Brain microvascular endothelial cell (primary cell): ENCODE measurements around the gene HTD2.

Experiments
- DNase-seq: peaks from one replicate; pipeline ENCODE4 v3.0.0-alpha.2; 2020
- H3K27ac ChIP-seq: fragments of 250-450 bp; sonication (Bioruptor Pico); 2 replicates; pipeline ENCODE4 v1.5.1; 2020; ENCODE audit warnings: mild to moderate bottlenecking, moderate library complexity
- H3K27me3 ChIP-seq: fragments of 250-450 bp; sonication (Bioruptor Pico); replicated peaks from 2 replicates; pipeline ENCODE4 v1.5.1; 2020; ENCODE audit warnings: mild to moderate bottlenecking
- H3K36me3 ChIP-seq: fragments of 250-450 bp; sonication (Bioruptor Pico); replicated peaks from 2 replicates; pipeline ENCODE4 v1.5.1; 2020; ENCODE audit warnings: mild to moderate bottlenecking
- H3K4me3 ChIP-seq: 2 replicates; pipeline ENCODE4 v1.5.1; 2011; ENCODE audit warnings: low read depth, mild to moderate bottlenecking, control low read depth, low read length, moderate library complexity
- in situ Hi-C: cut with HindIII; loops from 2 replicates; pipeline ENCODE4 v1.10.0; 2017; ENCODE audit warnings: low sequenced_read_pairs, low pct_ligation_motif_present
- TF ChIP-seq, protein P1 (sequence below): IDR thresholded peaks from 2 replicates; pipeline ENCODE4 v1.5.1; 2011; ENCODE audit warnings: low read depth, mild to moderate bottlenecking, moderate library complexity, low read length, control low read depth, inconsistent platforms; ENCODE audit errors: missing control alignments

The HTD2 gene

DNA sequence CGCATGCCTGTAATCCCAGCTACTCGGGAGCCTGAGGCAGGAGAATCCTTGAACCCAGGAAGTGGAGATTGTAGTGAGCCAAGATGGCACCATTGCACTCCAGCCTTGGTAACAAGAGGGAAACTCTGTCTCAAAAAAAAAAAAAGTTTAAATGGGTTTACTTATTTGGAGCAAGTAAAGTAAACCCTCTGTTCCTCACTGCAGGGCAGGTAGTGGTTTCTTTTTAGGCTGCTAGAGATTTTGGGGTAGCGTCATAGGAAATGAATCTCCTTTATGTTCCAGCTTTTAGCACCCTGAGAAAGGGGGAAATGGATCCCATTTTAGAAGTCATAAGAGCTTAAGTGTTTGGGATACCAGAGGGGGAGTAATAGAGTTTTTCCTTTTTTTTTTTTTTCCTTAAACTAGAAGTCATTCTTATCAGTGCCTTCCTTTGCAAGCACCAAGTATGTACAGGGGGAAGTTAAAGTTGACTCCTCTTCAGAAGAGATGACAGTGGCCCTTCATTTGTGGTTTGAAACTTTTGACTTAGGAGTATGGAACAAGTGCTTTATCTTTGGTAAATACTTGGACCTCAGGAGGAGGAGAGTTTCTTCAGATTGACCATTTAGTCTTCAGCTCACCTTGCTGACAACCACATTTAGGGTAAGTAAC, 34.4 kb downstream of the HTD2 start:
- TF ChIP-seq, protein P1, sequence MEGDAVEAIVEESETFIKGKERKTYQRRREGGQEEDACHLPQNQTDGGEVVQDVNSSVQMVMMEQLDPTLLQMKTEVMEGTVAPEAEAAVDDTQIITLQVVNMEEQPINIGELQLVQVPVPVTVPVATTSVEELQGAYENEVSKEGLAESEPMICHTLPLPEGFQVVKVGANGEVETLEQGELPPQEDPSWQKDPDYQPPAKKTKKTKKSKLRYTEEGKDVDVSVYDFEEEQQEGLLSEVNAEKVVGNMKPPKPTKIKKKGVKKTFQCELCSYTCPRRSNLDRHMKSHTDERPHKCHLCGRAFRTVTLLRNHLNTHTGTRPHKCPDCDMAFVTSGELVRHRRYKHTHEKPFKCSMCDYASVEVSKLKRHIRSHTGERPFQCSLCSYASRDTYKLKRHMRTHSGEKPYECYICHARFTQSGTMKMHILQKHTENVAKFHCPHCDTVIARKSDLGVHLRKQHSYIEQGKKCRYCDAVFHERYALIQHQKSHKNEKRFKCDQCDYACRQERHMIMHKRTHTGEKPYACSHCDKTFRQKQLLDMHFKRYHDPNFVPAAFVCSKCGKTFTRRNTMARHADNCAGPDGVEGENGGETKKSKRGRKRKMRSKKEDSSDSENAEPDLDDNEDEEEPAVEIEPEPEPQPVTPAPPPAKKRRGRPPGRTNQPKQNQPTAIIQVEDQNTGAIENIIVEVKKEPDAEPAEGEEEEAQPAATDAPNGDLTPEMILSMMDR: no peak
- Histone ChIP-seq H3K27me3 (no peaks in the 10 kb centered on the region), H3K4me3 (no peak overlapping the region), H3K36me3 (no peaks in the 10 kb centered on the region), H3K27ac (no peak overlapping the region)
- DNase-seq: no peak
- in situ Hi-C loops: no loop called here

DNA sequence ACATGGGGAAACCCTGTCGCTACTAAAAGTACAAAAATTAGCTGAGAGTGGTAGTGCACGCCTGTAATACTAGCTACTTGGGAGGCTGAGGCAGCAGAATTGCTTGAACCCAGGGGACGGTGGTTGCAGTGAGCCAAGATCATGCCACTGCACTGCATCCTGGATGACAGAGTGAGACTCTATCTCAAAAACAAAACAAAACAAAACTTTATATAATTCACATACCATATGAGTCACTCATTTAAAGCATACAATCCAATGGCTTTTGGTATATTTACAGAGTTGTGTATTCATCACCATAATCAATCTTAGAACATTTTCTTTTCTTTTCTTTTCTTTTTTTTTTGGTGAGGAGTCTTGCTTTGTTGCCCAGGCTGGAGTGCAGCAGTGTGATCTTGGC, 35.1 kb downstream of the HTD2 start:
- no peaks in the 10 kb centered on the region for H3K36me3 ChIP-seq
- no peaks in the 10 kb centered on the region for H3K27me3 ChIP-seq
- no peak overlapping the region for H3K4me3 ChIP-seq
- DNase-seq: no peak
- TF ChIP-seq, protein P1: no peak
- in situ Hi-C loops: no loop called here
- H3K27ac ChIP-seq: no peak overlapping the region

DNA sequence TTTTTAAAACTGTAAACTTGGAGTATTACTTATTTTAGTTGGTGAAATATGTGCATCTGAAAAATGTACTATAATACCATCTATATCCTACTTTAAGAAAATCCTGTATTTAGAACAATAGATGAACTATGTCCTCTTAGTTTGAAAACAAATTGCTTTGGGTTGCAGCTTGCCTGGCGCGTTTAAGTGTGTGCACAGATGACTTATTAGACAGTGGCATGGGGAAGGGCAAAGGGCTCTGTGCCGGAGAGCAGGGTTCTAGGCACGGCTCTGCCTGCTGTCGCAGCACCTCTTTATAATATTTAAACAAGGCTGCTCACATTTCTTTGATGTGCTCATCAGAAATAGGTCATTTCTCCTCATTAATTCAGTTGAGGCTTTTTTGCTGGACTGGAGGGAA, 36.4 kb downstream of the HTD2 start:
- no peak for DNase-seq
- TF ChIP-seq, protein P1: no peak
- in situ Hi-C loops: no loop called here
- H3K27ac ChIP-seq: no peak overlapping the region
- no peaks in the 10 kb centered on the region for H3K27me3 ChIP-seq
- H3K36me3 ChIP-seq: no peaks in the 10 kb centered on the region
- H3K4me3 ChIP-seq: no peak overlapping the region

DNA sequence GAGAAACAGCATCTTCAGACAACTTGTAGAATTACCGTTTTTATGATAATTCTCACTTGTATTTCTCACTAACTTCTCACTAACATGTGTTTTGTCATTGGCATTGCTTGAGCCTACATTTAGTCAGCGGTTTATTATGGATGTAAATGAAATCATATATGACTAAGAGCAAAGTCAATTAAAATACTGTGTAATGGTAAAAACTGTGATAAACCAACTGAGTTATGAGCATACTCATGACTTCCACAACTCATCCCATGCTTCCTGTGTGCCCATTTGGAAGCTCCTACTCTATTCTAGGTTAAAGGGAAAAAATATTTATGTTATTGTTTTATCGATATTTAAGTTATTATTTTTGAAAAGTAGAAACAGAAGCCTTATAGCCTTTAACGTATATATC, 39.1 kb downstream of the HTD2 start:
- Histone ChIP-seq H3K27me3 (no peaks in the 10 kb centered on the region), H3K4me3 (no peak overlapping the region), H3K27ac (no peak overlapping the region), H3K36me3 (no peaks in the 10 kb centered on the region)
- TF ChIP-seq, protein P1: no peak
- in situ Hi-C loops: no loop called here
- no peak for DNase-seq

DNA sequence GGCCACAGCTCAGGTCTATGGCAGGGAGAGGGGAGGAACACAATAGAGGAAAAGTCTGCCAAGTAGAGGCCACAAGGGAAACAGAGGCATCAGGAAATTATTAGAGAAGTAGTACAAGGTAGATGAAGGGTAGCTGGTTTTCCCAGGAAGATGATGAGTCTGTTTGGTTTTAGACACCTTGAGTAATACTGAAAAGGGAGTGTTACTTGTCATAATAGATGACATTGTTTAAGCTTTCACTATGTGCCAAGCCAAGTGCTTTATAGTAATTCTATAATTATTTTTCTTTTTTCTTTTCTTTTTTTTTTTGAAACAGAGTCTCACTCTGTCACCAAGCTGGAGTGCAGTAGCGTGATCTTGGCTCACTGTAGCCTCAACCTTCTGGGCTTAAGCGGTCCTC, 40.0 kb downstream of the HTD2 start:
- Histone ChIP-seq H3K27me3 (no peaks in the 10 kb centered on the region), H3K4me3 (no peak overlapping the region), H3K36me3 (no peaks in the 10 kb centered on the region), H3K27ac (no peak overlapping the region)
- in situ Hi-C loops: no loop called here
- no peak for DNase-seq
- TF ChIP-seq, protein P1: no peak

DNA sequence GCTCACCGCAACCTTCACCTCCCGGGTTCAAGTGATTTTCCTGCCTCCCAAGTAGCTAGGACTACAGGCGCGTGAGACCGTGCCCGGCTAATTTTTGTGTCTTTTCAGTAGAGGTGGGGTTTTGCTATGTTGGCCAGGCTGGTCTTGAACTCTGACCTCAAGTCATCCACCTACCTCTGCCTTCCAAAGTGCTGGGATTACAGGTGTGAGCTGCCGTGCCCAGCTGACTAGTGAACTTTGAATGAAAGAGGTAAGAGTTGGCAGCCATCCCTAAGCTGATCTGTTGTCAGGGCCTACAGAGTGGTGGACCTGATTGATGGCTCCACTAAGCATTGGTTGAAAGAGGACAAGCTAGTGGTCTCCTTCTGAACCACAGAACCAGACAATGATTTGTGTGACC, 41.7 kb downstream of the HTD2 start:
- TF ChIP-seq, protein P1: no peak
- DNase-seq: no peak
- no peak overlapping the region for H3K27ac ChIP-seq
- H3K27me3 ChIP-seq: no peaks in the 10 kb centered on the region
- H3K36me3 ChIP-seq: no peaks in the 10 kb centered on the region
- in situ Hi-C loops: no loop called here
- H3K4me3 ChIP-seq: no peak overlapping the region
